Upper lobe of right lung (tissue), 1 donor: ENCODE data around the gene COQ2. TPM values are rescaled to one million over a fixed set of nuclear protein-coding genes. Genes with fewer than 3 reads are reported as not detected.
A peak's percentile ranks its signal among the peaks of the same experiment; 100 is the strongest.

Experiments used
- ATAC-seq: fragments of 200-7000 bp; cut with Tn5 transposase; one replicate; pipeline ENCODE4 v1.9.1; 2020; ENCODE audit warnings: mild to moderate bottlenecking, moderate library complexity
- DNase-seq: peaks from one replicate; pipeline ENCODE4 v3.0.0-alpha.2; 2020
- H3K27ac ChIP-seq: fragments of 200-600 bp; one replicate; pipeline ENCODE4 v1.8.0; 2022
- H3K27me3 ChIP-seq: fragments of 200-600 bp; one replicate; pipeline ENCODE4 v1.8.0; 2022; ENCODE audit warnings: mild to moderate bottlenecking
- H3K36me3 ChIP-seq: fragments of 200-600 bp; one replicate; pipeline ENCODE4 v1.8.0; 2022
- H3K4me1 ChIP-seq: fragments of 200-600 bp; one replicate; pipeline ENCODE4 v1.8.0; 2022
- H3K4me3 ChIP-seq: fragments of 200-600 bp; one replicate; pipeline ENCODE4 v1.8.0; 2022; ENCODE audit warnings: mild to moderate bottlenecking
- H3K9me3 ChIP-seq: fragments of 200-600 bp; one replicate; pipeline ENCODE4 v1.8.0; 2022
- CTCF ChIP-seq: fragments of 200-600 bp; IDR thresholded peaks from one replicate; pipeline ENCODE4 v1.8.0; 2022; ENCODE audit warnings: antibody characterized with exemption
- intact Hi-C: fragments of 100-400 bp; cut with DNase I; formaldehyde crosslinking; loops from one replicate; pipeline ENCODE4 v1.11.0; 2022
- total RNA-seq: library from RNA; stranded (reverse); fragmentation: NEBNext Ultra II Directional; extraction: Animal tissue kit (Norgen Biotek cat#: 25700); gene quantifications from one replicate; pipeline ENCODE4 v1.2.1, GENCODE V29; 2021
- donor health status: DM: no; HTN: yes; CAD: no; lungs with severe emphysema.

COQ2 gene
- total RNA-seq, 1 donor from 2014 or later: 12.4 TPM

GRCh38 chr4:83224502-83225197 is 59.9 kb downstream of the COQ2 start:
- ATAC-seq (no peak), DNase-seq (no peak)
- intact Hi-C loops: no loop called here
- no peaks in the 10 kb centered on the region for H3K4me1 ChIP-seq
- H3K36me3 ChIP-seq: no peaks in the 10 kb centered on the region
- no peak for TF ChIP-seq CTCF
- H3K27ac ChIP-seq: no peak overlapping the region
- no peak overlapping the region for H3K4me3 ChIP-seq
- no peaks in the 10 kb centered on the region for H3K27me3 ChIP-seq
- no peaks in the 10 kb centered on the region for H3K9me3 ChIP-seq

- TF ChIP-seq CTCF: no peak
- intact Hi-C loops: no loop called here
- Histone ChIP-seq H3K4me1 (peaks cover 4% of the 10 kb centered on the region), H3K27ac (no peak overlapping the region), H3K27me3 (no peaks in the 10 kb centered on the region), H3K4me3 (no peak overlapping the region), H3K36me3 (no peaks in the 10 kb centered on the region), H3K9me3 (no peaks in the 10 kb centered on the region)
- ATAC-seq: no peak
- DNase-seq: no peak
Observed at GRCh38 chr4:83223781-83224180, 60.8 kb downstream of the COQ2 start.

GRCh38 chr4:83221897-83222441 is 62.6 kb downstream of the COQ2 start:
- ATAC-seq (no peak), DNase-seq (no peak)
- no peak overlapping the region for H3K27ac ChIP-seq
- H3K4me1 ChIP-seq: peaks cover 16% of the 10 kb centered on the region
- no peaks in the 10 kb centered on the region for H3K9me3 ChIP-seq
- intact Hi-C loops: no loop called here
- H3K4me3 ChIP-seq: no peak overlapping the region
- TF ChIP-seq CTCF: no peak
- H3K27me3 ChIP-seq: no peaks in the 10 kb centered on the region
- H3K36me3 ChIP-seq: no peaks in the 10 kb centered on the region

- Histone ChIP-seq H3K4me3 (no peak overlapping the region), H3K27ac (peak overlapping the region; percentile 39), H3K27me3 (no peaks in the 10 kb centered on the region), H3K9me3 (no peaks in the 10 kb centered on the region), H3K4me1 (peaks cover 19% of the 10 kb centered on the region), H3K36me3 (no peaks in the 10 kb centered on the region)
- DNase-seq: peak; percentile 67
- intact Hi-C loops: no loop called here
- ATAC-seq: peak; percentile 68
- TF ChIP-seq CTCF: no peak
Observed at GRCh38 chr4:83219344-83220331, 65.0 kb downstream of the COQ2 start.

- Histone ChIP-seq H3K4me3 (no peak overlapping the region), H3K36me3 (no peaks in the 10 kb centered on the region), H3K4me1 (peaks cover 19% of the 10 kb centered on the region), H3K27ac (peak overlapping the region; percentile 78), H3K9me3 (no peaks in the 10 kb centered on the region), H3K27me3 (no peaks in the 10 kb centered on the region)
- DNase-seq (no peak), ATAC-seq (peak; percentile 89)
- intact Hi-C loops: no loop called here
- no peak for TF ChIP-seq CTCF
Observed at GRCh38 chr4:83217721-83218522, 66.7 kb downstream of the COQ2 start.
